Lower leg skin (tissue), 3 donors: ENCODE measurements around the gene CSNK2A3.

Experiments used
- POLR2A ChIP-seq, 2 donors: fragments of 450-650 bp; IDR thresholded peaks; one replicate each; pipeline ENCODE4 v1.6.1; 2016 to 2017; ENCODE audit warnings: antibody characterized with exemption in 2 of 2, mild to moderate bottlenecking in 1 of 2, moderate library complexity in 1 of 2
- TF ChIP-seq, protein P1 (sequence below), 3 donors: fragments of 450-650 bp; IDR thresholded peaks; one replicate each; pipeline ENCODE4 v1.5.1; 2016; ENCODE audit warnings: antibody characterized with exemption in 3 of 3, mild to moderate bottlenecking in 3 of 3, moderate library complexity in 2 of 3

GRCh38 chr11:11324090-11324489, 29.0 kb downstream of the CSNK2A3 start:
- TF ChIP-seq, protein P1, sequence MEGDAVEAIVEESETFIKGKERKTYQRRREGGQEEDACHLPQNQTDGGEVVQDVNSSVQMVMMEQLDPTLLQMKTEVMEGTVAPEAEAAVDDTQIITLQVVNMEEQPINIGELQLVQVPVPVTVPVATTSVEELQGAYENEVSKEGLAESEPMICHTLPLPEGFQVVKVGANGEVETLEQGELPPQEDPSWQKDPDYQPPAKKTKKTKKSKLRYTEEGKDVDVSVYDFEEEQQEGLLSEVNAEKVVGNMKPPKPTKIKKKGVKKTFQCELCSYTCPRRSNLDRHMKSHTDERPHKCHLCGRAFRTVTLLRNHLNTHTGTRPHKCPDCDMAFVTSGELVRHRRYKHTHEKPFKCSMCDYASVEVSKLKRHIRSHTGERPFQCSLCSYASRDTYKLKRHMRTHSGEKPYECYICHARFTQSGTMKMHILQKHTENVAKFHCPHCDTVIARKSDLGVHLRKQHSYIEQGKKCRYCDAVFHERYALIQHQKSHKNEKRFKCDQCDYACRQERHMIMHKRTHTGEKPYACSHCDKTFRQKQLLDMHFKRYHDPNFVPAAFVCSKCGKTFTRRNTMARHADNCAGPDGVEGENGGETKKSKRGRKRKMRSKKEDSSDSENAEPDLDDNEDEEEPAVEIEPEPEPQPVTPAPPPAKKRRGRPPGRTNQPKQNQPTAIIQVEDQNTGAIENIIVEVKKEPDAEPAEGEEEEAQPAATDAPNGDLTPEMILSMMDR (IDR thresholded peaks at IDR 0.05): no peak
- TF ChIP-seq POLR2A (IDR thresholded peaks at IDR 0.05): no peak
